CD4-positive, CD25-positive, alpha-beta regulatory T cell (primary cell): Measurements from ENCODE around the gene MTMR2. TPM values are rescaled to one million over a fixed set of nuclear protein-coding genes. Genes with fewer than 3 reads are reported as not detected.
A peak's percentile ranks its signal among the peaks of the same experiment; 100 is the strongest.

Experiments used
- ATAC-seq, 2 donors: fragments of 150-1000 bp; cut with Tn5 transposase; one replicate each; pipeline ENCODE4 v1.10.0; 2021; ENCODE audit warnings: low read depth in 2 of 2, moderate number of reproducible peaks in 2 of 2, moderate library complexity in 1 of 2
- DNase-seq, 3 donors: peaks; one replicate each; pipeline versions ENCODE4 v3.0.0 to v3.0.0-alpha.2; 2012 to 2022; ENCODE audit warnings: mixed read lengths in 1 of 3
- H3K27ac ChIP-seq: one replicate; pipeline ENCODE4 v1.7.0; 2013; ENCODE audit warnings: mild to moderate bottlenecking, low read length; ENCODE audit not compliant: insufficient read depth, poor library complexity, severe bottlenecking
- H3K27me3 ChIP-seq: one replicate; pipeline ENCODE4 v1.7.0; 2013; ENCODE audit warnings: low read length; ENCODE audit not compliant: control insufficient read depth, insufficient read depth
- H3K36me3 ChIP-seq: one replicate; pipeline ENCODE4 v1.7.0; 2013; ENCODE audit warnings: mild to moderate bottlenecking, low read length, moderate library complexity; ENCODE audit not compliant: control insufficient read depth, insufficient read depth
- H3K4me1 ChIP-seq: 2 replicates; pipeline ENCODE4 v1.7.0; 2013; ENCODE audit warnings: mild to moderate bottlenecking, low read length; ENCODE audit not compliant: insufficient read depth, control insufficient read depth, poor library complexity, severe bottlenecking
- H3K4me3 ChIP-seq: one replicate; pipeline ENCODE4 v1.7.0; 2013; ENCODE audit warnings: low read depth, mild to moderate bottlenecking, low read length, moderate library complexity
- H3K9me3 ChIP-seq, 2 experiments: 1 replicate in 1 of 2; 2 replicates in 1 of 2; pipeline ENCODE4 v1.7.0; 2013; ENCODE audit warnings: low read length in 2 of 2, mild to moderate bottlenecking in 1 of 2, moderate library complexity in 1 of 2; ENCODE audit not compliant: control insufficient read depth in 2 of 2
- H3K27ac Mint-ChIP-seq, 3 donors: one replicate each; pipeline ENCODE4 v1.8.0; 2020 to 2022; ENCODE audit warnings: mild to moderate bottlenecking in 3 of 3, mixed read lengths in 3 of 3, moderate library complexity in 2 of 3
- H3K27me3 Mint-ChIP-seq: one replicate; pipeline ENCODE4 v1.8.0; 2022; ENCODE audit warnings: mild to moderate bottlenecking, mixed read lengths
- H3K36me3 Mint-ChIP-seq: one replicate; pipeline ENCODE4 v1.8.0; 2020; ENCODE audit warnings: mixed read lengths
- H3K4me1 Mint-ChIP-seq, 4 donors: one replicate each; pipeline ENCODE4 v1.8.0; 2020 to 2022; ENCODE audit warnings: mixed read lengths in 4 of 4, mild to moderate bottlenecking in 1 of 4
- H3K4me3 Mint-ChIP-seq, 4 donors: one replicate each; pipeline ENCODE4 v1.8.0; 2020 to 2022; ENCODE audit warnings: mild to moderate bottlenecking in 4 of 4, mixed read lengths in 4 of 4, moderate library complexity in 3 of 4
- H3K9me3 Mint-ChIP-seq, 7 donors: one replicate each; pipeline ENCODE4 v1.8.0; 2020 to 2022; ENCODE audit warnings: mixed read lengths in 7 of 7, mild to moderate bottlenecking in 3 of 7, moderate library complexity in 2 of 7
- polyA plus RNA-seq, 4 donors: library from polyadenylated mRNA; unstranded; fragments of 300-500 nt; fragmentation: Illumina TruSeq; gene quantifications; one replicate each; pipeline ENCODE4 v1.2.3, GENCODE V29; 2021
- total RNA-seq: library from RNA; stranded (reverse); gene quantifications from one replicate; pipeline ENCODE4 v1.2.3, GENCODE V29; 2022

The MTMR2 gene
- total RNA-seq (9.8 TPM), polyA plus RNA-seq (10 to 100 TPM; 12.5 to 21.3 (median 14.0) TPM)

GRCh38 chr11:95923728-95924413, at the start of gene MTMR2:
Gene MTMR2, minus strand, starts transcription at chr11:95924107. Its CDS starts 153 bp downstream, at chr11:95923954.
- peak within 1 kb of the TSS; percentile 97 to 98 (median 98) for H3K27ac Mint-ChIP-seq
- peaks cover 4% of the 10 kb centered on the region for H3K36me3 Mint-ChIP-seq
- DNase-seq (peak; percentile 20 to 62 (median 28)), ATAC-seq (peak; percentile 76 to 82)
- peaks cover 25% of the 10 kb centered on the region for H3K4me1 ChIP-seq
- peak within 1 kb of the TSS; percentile 96 for H3K4me3 ChIP-seq
- H3K27me3 ChIP-seq, result no peaks in the 10 kb centered on the region
- H3K4me1 Mint-ChIP-seq, result peaks cover 19 to 35% (median 26%) of the 10 kb centered on the region in 4 donors
- H3K36me3 ChIP-seq, result no peaks in the 10 kb centered on the region
- peak within 1 kb of the TSS; percentile 93 to 99 (median 97) for H3K4me3 Mint-ChIP-seq
- H3K27ac ChIP-seq, result peak within 1 kb of the TSS; percentile 53
- H3K27me3 Mint-ChIP-seq, result peaks cover 17% of the 10 kb centered on the region
- peaks cover 0 to 2% (median 0%) of the 10 kb centered on the region in 7 donors for H3K9me3 Mint-ChIP-seq
- H3K9me3 ChIP-seq, result no peaks in the 10 kb centered on the region

- Mint-ChIP-seq H3K36me3 (peaks cover 4% of the 10 kb centered on the region), H3K9me3 (peaks cover 0 to 2% (median 0%) of the 10 kb centered on the region in 7 donors), H3K27me3 (peaks cover 11% of the 10 kb centered on the region), H3K4me3 (no peak overlapping the region), H3K27ac (no peak overlapping the region), H3K4me1 (peaks cover 0 to 5% (median 1%) of the 10 kb centered on the region in 4 donors)
- Histone ChIP-seq H3K9me3 (no peaks in the 10 kb centered on the region), H3K4me1 (no peaks in the 10 kb centered on the region), H3K27ac (no peak overlapping the region), H3K36me3 (no peaks in the 10 kb centered on the region), H3K4me3 (no peak overlapping the region), H3K27me3 (no peaks in the 10 kb centered on the region)
- no peak for ATAC-seq
- DNase-seq, result no peak
These were observed 48.2 kb upstream of the MTMR2 start for GRCh38 chr11:95972060-95972459.

GRCh38 chr11:95968585-95968984, 44.7 kb upstream of the MTMR2 start:
- H3K36me3 ChIP-seq, result no peaks in the 10 kb centered on the region
- Mint-ChIP-seq H3K27me3 (peaks cover 11% of the 10 kb centered on the region), H3K27ac (no peak overlapping the region), H3K9me3 (peaks cover 0 to 4% (median 0%) of the 10 kb centered on the region in 7 donors), H3K4me3 (no peak overlapping the region), H3K4me1 (peaks cover 0 to 4% (median 1%) of the 10 kb centered on the region in 4 donors), H3K36me3 (no peaks in the 10 kb centered on the region)
- no peak overlapping the region for H3K4me3 ChIP-seq
- H3K27me3 ChIP-seq, result peaks cover 2% of the 10 kb centered on the region
- no peaks in the 10 kb centered on the region for H3K4me1 ChIP-seq
- no peaks in the 10 kb centered on the region for H3K9me3 ChIP-seq
- H3K27ac ChIP-seq, result no peak overlapping the region
- peak in 1 of 3 donors; percentile 11 for DNase-seq
- ATAC-seq, result no peak

- Mint-ChIP-seq H3K27me3 (peaks cover 6% of the 10 kb centered on the region), H3K4me3 (no peak overlapping the region)
- DNase-seq, result no peak
These were observed 40.4 kb upstream of the MTMR2 start for GRCh38 chr11:95964281-95964680.

GRCh38 chr11:95961758-95962157, 37.9 kb upstream of the MTMR2 start:
- no peak overlapping the region for H3K27ac ChIP-seq
- H3K27ac Mint-ChIP-seq, result no peak overlapping the region
- no peaks in the 10 kb centered on the region for H3K4me1 ChIP-seq
- no peak for ATAC-seq
- H3K4me1 Mint-ChIP-seq, result no peaks in the 10 kb centered on the region
- H3K4me3 Mint-ChIP-seq, result no peak overlapping the region
- peaks cover 0 to 4% (median 0%) of the 10 kb centered on the region in 7 donors for H3K9me3 Mint-ChIP-seq
- no peak for DNase-seq
- no peaks in the 10 kb centered on the region for H3K9me3 ChIP-seq
- H3K36me3 ChIP-seq, result no peaks in the 10 kb centered on the region
- no peak overlapping the region for H3K4me3 ChIP-seq
- H3K27me3 Mint-ChIP-seq, result peaks cover 11% of the 10 kb centered on the region
- no peaks in the 10 kb centered on the region for H3K36me3 Mint-ChIP-seq
- H3K27me3 ChIP-seq, result peaks cover 4% of the 10 kb centered on the region

More at GRCh38 chr11:95964281-95964680, 40.4 kb upstream of the MTMR2 start:
- Histone ChIP-seq H3K36me3 (no peaks in the 10 kb centered on the region), H3K27ac (no peak overlapping the region), H3K27me3 (peaks cover 4% of the 10 kb centered on the region), H3K4me3 (no peak overlapping the region), H3K4me1 (no peaks in the 10 kb centered on the region), H3K9me3 (no peaks in the 10 kb centered on the region)
- no peak overlapping the region for H3K27ac Mint-ChIP-seq
- peaks cover 0 to 4% (median 0%) of the 10 kb centered on the region in 7 donors for H3K9me3 Mint-ChIP-seq
- no peak for ATAC-seq
- H3K36me3 Mint-ChIP-seq, result no peaks in the 10 kb centered on the region
- H3K4me1 Mint-ChIP-seq, result no peaks in the 10 kb centered on the region

DNA sequence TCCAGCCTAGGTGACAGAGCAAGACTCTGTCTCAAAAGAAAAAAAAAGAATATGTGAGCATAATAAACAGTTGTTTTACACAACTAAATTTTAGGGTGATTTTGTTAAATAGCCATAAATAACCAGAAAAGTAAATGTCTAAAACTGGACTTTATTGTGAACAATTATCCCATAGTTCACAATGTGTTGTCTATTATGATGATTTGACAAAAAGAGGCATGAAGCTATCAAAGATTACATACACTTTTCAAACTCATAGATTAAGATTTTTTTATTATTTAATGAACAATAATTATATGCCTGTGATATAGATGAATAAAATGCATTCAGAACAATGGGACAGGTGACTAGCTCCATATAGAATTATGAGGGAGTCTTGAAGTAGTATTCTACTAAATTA, 27.0 kb upstream of the MTMR2 start:
- H3K27ac Mint-ChIP-seq, result no peak overlapping the region
- ATAC-seq (no peak), DNase-seq (no peak)
- Histone ChIP-seq H3K36me3 (no peaks in the 10 kb centered on the region), H3K4me1 (no peaks in the 10 kb centered on the region), H3K27ac (no peak overlapping the region), H3K27me3 (no peaks in the 10 kb centered on the region), H3K9me3 (no peaks in the 10 kb centered on the region), H3K4me3 (no peak overlapping the region)
- H3K4me3 Mint-ChIP-seq, result no peak overlapping the region
- peaks cover 2 to 11% (median 2%) of the 10 kb centered on the region in 7 donors for H3K9me3 Mint-ChIP-seq
- H3K27me3 Mint-ChIP-seq, result peaks cover 5% of the 10 kb centered on the region
- peaks cover 0 to 4% (median 0%) of the 10 kb centered on the region in 4 donors for H3K4me1 Mint-ChIP-seq
- peaks cover 4% of the 10 kb centered on the region for H3K36me3 Mint-ChIP-seq

DNA sequence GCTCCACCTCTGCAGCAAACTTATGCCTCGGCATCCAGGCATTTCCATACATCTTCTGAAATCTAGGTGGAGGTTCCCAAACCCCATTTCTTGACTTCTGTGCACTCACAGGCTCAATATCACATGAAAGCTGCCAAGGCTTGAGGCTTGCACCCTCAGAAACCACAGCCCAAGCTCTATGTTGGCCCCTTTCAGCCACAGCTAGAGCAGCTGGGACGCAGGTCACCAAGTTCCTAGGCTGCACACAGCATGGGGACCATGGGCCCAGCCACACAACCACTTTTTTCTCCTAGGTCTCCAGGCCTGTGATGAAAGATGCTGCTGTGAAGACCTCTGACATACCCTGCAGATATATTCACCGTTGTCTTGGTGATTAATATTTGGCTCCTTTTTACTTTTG, 24.7 kb upstream of the MTMR2 start:
- Histone ChIP-seq H3K4me1 (no peaks in the 10 kb centered on the region), H3K27me3 (no peaks in the 10 kb centered on the region), H3K4me3 (no peak overlapping the region), H3K27ac (no peak overlapping the region), H3K36me3 (no peaks in the 10 kb centered on the region), H3K9me3 (peaks cover 8 to 17% of the 10 kb centered on the region in 2 experiments)
- no peaks in the 10 kb centered on the region for H3K4me1 Mint-ChIP-seq
- no peak for DNase-seq
- no peak for ATAC-seq
- peaks cover 2 to 21% (median 5%) of the 10 kb centered on the region in 7 donors for H3K9me3 Mint-ChIP-seq
- H3K27ac Mint-ChIP-seq, result no peak overlapping the region
- H3K27me3 Mint-ChIP-seq, result no peaks in the 10 kb centered on the region
- peaks cover 4% of the 10 kb centered on the region for H3K36me3 Mint-ChIP-seq
- no peak overlapping the region for H3K4me3 Mint-ChIP-seq

- Histone ChIP-seq H3K27me3 (no peaks in the 10 kb centered on the region), H3K4me3 (no peak overlapping the region), H3K4me1 (no peaks in the 10 kb centered on the region), H3K27ac (no peak overlapping the region), H3K9me3 (peaks cover 8 to 17% of the 10 kb centered on the region in 2 experiments), H3K36me3 (no peaks in the 10 kb centered on the region)
- no peaks in the 10 kb centered on the region for H3K4me1 Mint-ChIP-seq
- no peak for DNase-seq
- no peaks in the 10 kb centered on the region for H3K27me3 Mint-ChIP-seq
- no peak overlapping the region for H3K4me3 Mint-ChIP-seq
- H3K27ac Mint-ChIP-seq, result no peak overlapping the region
- no peak for ATAC-seq
- peaks cover 1 to 25% (median 5%) of the 10 kb centered on the region in 7 donors for H3K9me3 Mint-ChIP-seq
- H3K36me3 Mint-ChIP-seq, result peaks cover 4% of the 10 kb centered on the region
These were observed 20.7 kb upstream of the MTMR2 start for GRCh38 chr11:95944623-95945022.
